Activated CD8-positive, alpha-beta T cell treated with anti-CD3 and anti-CD28 coated beads for 36 hours (primary cell): ENCODE results near the gene MYO18A. TPM values are rescaled to one million over a fixed set of nuclear protein-coding genes. Genes with fewer than 3 reads are reported as not detected.

ENCODE experiments used
- ATAC-seq: fragments of 200-7000 bp; cut with Tn5 transposase; one replicate; pipeline ENCODE4 v1.10.0; 2021; ENCODE audit warnings: mild to moderate bottlenecking, moderate library complexity
- CTCF ChIA-PET: fragments of 350-600 bp; sonication (Branson Sonifier 250); formaldehyde crosslinking; loops from one replicate; lab custom pipeline; 2021; ENCODE audit warnings: antibody characterized with exemption; lab: Charles Lee
- POLR2A ChIA-PET: fragments of 350-600 bp; sonication (Branson Sonifier 250); formaldehyde crosslinking; loops from one replicate; lab custom pipeline; 2021; ENCODE audit warnings: antibody characterized with exemption; lab: Charles Lee
- DNase-seq: peaks from one replicate; pipeline ENCODE4 v3.0.0-alpha.2; 2020
- H3K27ac Mint-ChIP-seq: one replicate; pipeline ENCODE4 v1.8.0; 2021; ENCODE audit warnings: mild to moderate bottlenecking, mixed read lengths
- H3K27me3 Mint-ChIP-seq: one replicate; pipeline ENCODE4 v1.8.0; 2021; ENCODE audit warnings: mixed read lengths
- H3K36me3 Mint-ChIP-seq: one replicate; pipeline ENCODE4 v1.8.0; 2021; ENCODE audit warnings: low read depth, mixed read lengths
- H3K4me1 Mint-ChIP-seq: one replicate; pipeline ENCODE4 v1.8.0; 2021; ENCODE audit warnings: low read depth, mixed read lengths
- H3K4me3 Mint-ChIP-seq: one replicate; pipeline ENCODE4 v1.8.0; 2021; ENCODE audit warnings: mild to moderate bottlenecking, moderate library complexity, mixed read lengths
- H3K9me3 Mint-ChIP-seq: one replicate; pipeline ENCODE4 v1.8.0; 2021; ENCODE audit warnings: mixed read lengths
- CTCF ChIP-seq: fragments of 200-600 bp; IDR thresholded peaks from one replicate; pipeline ENCODE4 v1.8.0; 2022; ENCODE audit warnings: antibody characterized with exemption, mild to moderate bottlenecking
- intact Hi-C: fragments of 100-400 bp; cut with micrococcal nuclease; formaldehyde crosslinking; loops from one replicate; pipeline ENCODE4 v1.10.0; 2022
- total RNA-seq, 2 experiments: library from RNA; stranded (reverse); gene quantifications; one replicate each; pipeline ENCODE4 v1.2.3, GENCODE V29; 2021

The MYO18A gene
- total RNA-seq, 2 experiments from 2014 or later, result 27.5 to 29.4 TPM

DNA sequence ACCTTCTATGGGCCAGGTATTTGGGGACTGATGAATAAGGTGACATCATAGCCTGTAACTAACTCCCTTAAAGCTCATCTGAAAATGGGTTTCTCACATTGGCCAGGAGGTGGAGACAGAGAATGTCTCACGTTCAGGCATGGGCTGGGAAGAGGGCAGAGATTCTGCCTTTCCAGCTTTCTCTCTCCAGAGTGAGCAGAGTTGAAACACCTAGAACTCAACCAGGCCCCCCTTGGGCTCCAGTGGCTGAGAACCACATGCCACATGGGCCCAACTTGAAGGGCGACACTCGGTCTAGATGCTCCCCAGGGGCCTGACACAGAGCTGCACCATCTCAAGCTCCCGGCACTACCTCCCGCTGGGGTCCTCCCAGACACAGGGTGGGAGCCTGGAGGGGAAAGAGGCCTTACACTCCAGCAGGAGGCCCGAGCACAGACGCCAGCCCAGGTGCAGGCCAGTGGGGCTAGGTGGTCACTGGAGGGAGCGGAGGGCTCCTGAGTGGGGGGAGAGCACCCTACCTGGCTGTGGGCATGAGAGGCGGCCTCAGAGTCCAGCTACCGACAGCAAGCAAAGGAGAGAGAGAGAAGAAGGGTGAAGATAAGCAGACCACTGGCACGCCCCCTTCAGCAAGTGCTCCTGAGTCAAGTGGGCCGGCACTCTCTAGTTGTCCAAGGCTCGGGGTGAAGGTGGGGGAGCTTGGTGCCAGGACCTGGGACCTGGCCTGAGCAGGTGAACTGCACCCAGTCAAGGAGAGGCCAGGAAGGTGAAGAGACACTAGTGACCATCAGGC lies 55.9 kb downstream of the MYO18A start:
- no peak overlapping the region for H3K4me3 Mint-ChIP-seq
- no peaks in the 10 kb centered on the region for H3K4me1 Mint-ChIP-seq
- ChIA-PET POLR2A (interaction anchor here (0.7 to 1.6 kb wide), 8 partner anchors 8 to 170 kb away, joined by 3 to 8 read pairs (median 3); partner anchors contain the start of gene NUFIP2), CTCF (interaction anchor here (0.6 to 27.4 kb wide), 49 partner anchors 6 to 391 kb away, joined by 3 to 609 read pairs (median 4); partner anchors contain the start of gene MYO18A)
- no peaks in the 10 kb centered on the region for H3K27me3 Mint-ChIP-seq
- H3K36me3 Mint-ChIP-seq, result no peaks in the 10 kb centered on the region
- DNase-seq, result peak; percentile 55
- peak; percentile 97 for ATAC-seq
- intact Hi-C loops, result no loop called here
- H3K27ac Mint-ChIP-seq, result no peak overlapping the region
- TF ChIP-seq CTCF, result peak; percentile 76
- no peaks in the 10 kb centered on the region for H3K9me3 Mint-ChIP-seq

DNA sequence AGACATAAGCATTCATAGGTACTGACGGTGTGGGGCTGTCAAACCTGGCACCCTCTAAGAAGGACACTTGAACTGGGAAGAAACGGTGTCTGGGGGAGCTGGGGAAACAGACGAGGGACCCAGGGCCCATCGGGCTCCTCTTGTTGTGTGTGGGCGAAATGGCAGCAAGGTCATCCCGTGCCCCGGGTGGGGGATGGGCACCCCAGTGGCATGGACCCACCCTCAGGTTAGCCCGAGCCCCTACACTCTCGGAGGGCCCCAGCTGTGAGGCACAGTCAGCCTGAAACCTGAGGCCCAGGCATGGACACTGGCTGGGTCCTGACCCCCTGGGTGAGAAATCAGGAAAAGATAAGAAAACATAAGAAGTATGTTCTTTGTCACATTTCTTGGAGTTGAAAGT lies 57.1 kb downstream of the MYO18A start:
- Mint-ChIP-seq H3K27ac (no peak overlapping the region), H3K4me1 (no peaks in the 10 kb centered on the region), H3K4me3 (no peak overlapping the region), H3K27me3 (no peaks in the 10 kb centered on the region), H3K9me3 (no peaks in the 10 kb centered on the region), H3K36me3 (peaks cover 5% of the 10 kb centered on the region)
- intact Hi-C loops, result no loop called here
- ChIA-PET POLR2A (interaction anchor here (0.9 kb wide), 1 partner anchor 21 kb away, joined by 3 read pairs; no protein-coding TSS in a partner anchor), CTCF (interaction anchor here (0.6 to 16.0 kb wide), 7 partner anchors 14 to 133 kb away, joined by 3 to 609 read pairs (median 3); no protein-coding TSS in a partner anchor)
- TF ChIP-seq CTCF, result no peak
- no peak for DNase-seq
- ATAC-seq, result no peak

DNA sequence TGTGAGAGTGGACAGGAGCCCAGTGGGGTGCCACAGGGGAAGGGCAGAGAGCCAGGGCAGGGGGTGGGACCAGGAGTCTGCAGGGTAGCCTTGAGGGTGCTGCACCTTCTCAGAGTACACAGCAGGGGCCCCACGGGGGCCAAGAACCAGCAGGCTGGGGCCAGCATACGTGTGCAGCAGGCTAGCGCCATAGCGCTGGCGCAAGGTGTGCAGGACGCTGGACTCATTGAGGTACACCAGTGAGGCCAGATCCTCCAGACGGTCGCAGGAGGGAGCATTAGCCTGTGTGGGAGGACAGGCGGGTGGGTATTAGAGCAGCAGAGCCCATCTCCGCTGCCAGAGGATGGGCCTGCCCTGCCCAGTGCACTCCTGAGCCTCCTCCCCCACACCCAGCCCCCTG lies 58.8 kb downstream of the MYO18A start:
- ATAC-seq, result no peak

DNA sequence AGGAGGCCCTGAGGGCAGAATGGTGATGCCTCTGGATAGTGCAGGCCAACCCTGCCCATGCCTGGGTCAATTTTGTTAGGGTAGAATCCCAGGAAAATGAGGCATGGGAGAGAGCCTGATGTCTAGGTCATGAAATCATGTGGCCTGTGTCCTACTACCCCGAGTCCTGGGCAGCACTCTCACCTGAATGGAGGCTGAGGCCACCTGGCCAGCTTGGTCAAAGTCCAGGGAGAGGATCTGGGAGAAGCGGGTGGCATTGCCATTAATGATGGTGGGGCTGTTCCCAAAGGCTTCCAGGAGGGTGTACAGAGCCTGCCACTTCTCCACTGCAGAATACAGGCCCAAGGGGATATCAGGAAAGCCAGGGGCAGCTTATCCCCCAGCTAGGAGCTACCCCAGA lies 59.8 kb downstream of the MYO18A start:
- intact Hi-C loops, result no loop called here
- Mint-ChIP-seq H3K27me3 (no peaks in the 10 kb centered on the region), H3K4me1 (peaks cover 11% of the 10 kb centered on the region), H3K4me3 (no peak overlapping the region), H3K9me3 (no peaks in the 10 kb centered on the region), H3K36me3 (peaks cover 5% of the 10 kb centered on the region), H3K27ac (no peak overlapping the region)
- CTCF ChIA-PET, result interaction anchor here (1.5 to 16.0 kb wide), 5 partner anchors 17 to 167 kb away, joined by 3 to 609 read pairs (median 8); partner anchors contain the start of gene MYO18A
- ATAC-seq (no peak), DNase-seq (no peak)
- TF ChIP-seq CTCF, result no peak
- POLR2A ChIA-PET, result interaction anchor here (1.6 kb wide), 1 partner anchor 20 kb away, joined by 4 read pairs; no protein-coding TSS in a partner anchor

More for the DNA sequence above, 58.8 kb downstream of the MYO18A start:
- H3K4me1 Mint-ChIP-seq, result peaks cover 4% of the 10 kb centered on the region
- no peak for DNase-seq
- H3K9me3 Mint-ChIP-seq, result no peaks in the 10 kb centered on the region
- intact Hi-C loops, result no loop called here
- H3K36me3 Mint-ChIP-seq, result peaks cover 5% of the 10 kb centered on the region
- ChIA-PET POLR2A (interaction anchor here (1.6 kb wide), 1 partner anchor 19 kb away, joined by 4 read pairs; no protein-coding TSS in a partner anchor), CTCF (interaction anchor here (1.5 to 16.0 kb wide), 3 partner anchors 16 to 168 kb away, joined by 5 to 609 read pairs (median 353); no protein-coding TSS in a partner anchor)
- no peak overlapping the region for H3K4me3 Mint-ChIP-seq
- TF ChIP-seq CTCF, result no peak
- no peaks in the 10 kb centered on the region for H3K27me3 Mint-ChIP-seq
- no peak overlapping the region for H3K27ac Mint-ChIP-seq

DNA sequence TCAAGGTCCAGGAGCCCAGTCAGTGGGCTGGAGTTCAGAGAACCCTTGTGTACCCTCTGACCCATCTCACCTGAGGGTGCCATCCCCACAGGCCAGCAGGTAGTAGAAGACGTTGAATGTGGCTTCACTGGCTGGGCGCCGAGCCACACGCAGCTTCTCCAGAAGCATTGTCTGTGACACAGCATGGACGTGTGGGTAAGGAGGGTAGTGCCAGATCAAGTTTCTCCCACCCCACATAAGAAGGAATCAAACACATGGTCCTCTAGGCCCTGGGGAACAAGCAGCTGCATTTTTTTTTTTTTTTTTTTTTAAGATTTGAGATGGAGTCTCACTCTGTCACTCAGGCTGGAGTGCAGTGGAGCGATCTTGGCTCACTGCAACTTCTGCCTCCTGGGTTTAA lies 60.9 kb downstream of the MYO18A start:
- ATAC-seq (no peak), DNase-seq (no peak)
- no peak for TF ChIP-seq CTCF
- no peak overlapping the region for H3K4me3 Mint-ChIP-seq
- no peaks in the 10 kb centered on the region for H3K27me3 Mint-ChIP-seq
- H3K27ac Mint-ChIP-seq, result no peak overlapping the region
- intact Hi-C loops, result no loop called here
- H3K36me3 Mint-ChIP-seq, result peaks cover 5% of the 10 kb centered on the region
- ChIA-PET POLR2A (no interaction called here), CTCF (interaction anchor here (1.6 to 16.0 kb wide), 5 partner anchors 18 to 166 kb away, joined by 5 to 609 read pairs (median 8); partner anchors contain the start of gene MYO18A)
- no peaks in the 10 kb centered on the region for H3K9me3 Mint-ChIP-seq
- H3K4me1 Mint-ChIP-seq, result peaks cover 11% of the 10 kb centered on the region
